ENCODE measurements around the gene FRYL. TPM values are rescaled to one million over a fixed set of nuclear protein-coding genes. Genes with fewer than 3 reads are reported as not detected.

Gene FRYL
- total RNA-seq, 1 donor from 2014 or later, result 69.6 TPM

- Mint-ChIP-seq H3K4me3 (ENCODE audit: low read depth) (no peak overlapping the region), H3K27ac (no peak overlapping the region), H3K36me3 (ENCODE audit: low read depth) (peaks cover 76% of the 10 kb centered on the region), H3K4me1 (ENCODE audit: low read depth) (peaks cover 7% of the 10 kb centered on the region), H3K9me3 (peaks cover 5% of the 10 kb centered on the region), H3K27me3 (ENCODE audit: low read depth) (no peaks in the 10 kb centered on the region)
- DNase-seq (ENCODE audit: low spot score), result no peak
- intact Hi-C loops (cut with micrococcal nuclease), result no loop called here
Measured at GRCh38 chr4:48557478-48557877, 222.6 kb downstream of the FRYL start.

- H3K9me3 Mint-ChIP-seq, result peaks cover 5% of the 10 kb centered on the region
- DNase-seq (ENCODE audit: low spot score), result no peak
- H3K27ac Mint-ChIP-seq, result no peak overlapping the region
- H3K36me3 Mint-ChIP-seq (ENCODE audit: low read depth), result peaks cover 69% of the 10 kb centered on the region
- intact Hi-C loops (cut with micrococcal nuclease), result no loop called here
- H3K4me1 Mint-ChIP-seq (ENCODE audit: low read depth), result peaks cover 7% of the 10 kb centered on the region
- no peak overlapping the region for H3K4me3 Mint-ChIP-seq (ENCODE audit: low read depth)
- no peaks in the 10 kb centered on the region for H3K27me3 Mint-ChIP-seq (ENCODE audit: low read depth)
Measured at GRCh38 chr4:48556268-48556667, 223.8 kb downstream of the FRYL start.

- Mint-ChIP-seq H3K27me3 (ENCODE audit: low read depth) (no peaks in the 10 kb centered on the region), H3K9me3 (peaks cover 5% of the 10 kb centered on the region), H3K4me1 (ENCODE audit: low read depth) (peaks cover 7% of the 10 kb centered on the region), H3K36me3 (ENCODE audit: low read depth) (peaks cover 72% of the 10 kb centered on the region), H3K27ac (no peak overlapping the region), H3K4me3 (ENCODE audit: low read depth) (no peak overlapping the region)
- intact Hi-C loops (cut with micrococcal nuclease), result no loop called here
- DNase-seq (ENCODE audit: low spot score), result no peak
Measured at GRCh38 chr4:48554606-48555005, 225.5 kb downstream of the FRYL start.

GRCh38 chr4:48553720-48554119 is 226.4 kb downstream of the FRYL start:
- no peak overlapping the region for H3K4me3 Mint-ChIP-seq (ENCODE audit: low read depth)
- intact Hi-C loops (cut with micrococcal nuclease), result no loop called here
- no peak overlapping the region for H3K27ac Mint-ChIP-seq
- no peaks in the 10 kb centered on the region for H3K27me3 Mint-ChIP-seq (ENCODE audit: low read depth)
- peaks cover 7% of the 10 kb centered on the region for H3K4me1 Mint-ChIP-seq (ENCODE audit: low read depth)
- peaks cover 72% of the 10 kb centered on the region for H3K36me3 Mint-ChIP-seq (ENCODE audit: low read depth)
- peaks cover 5% of the 10 kb centered on the region for H3K9me3 Mint-ChIP-seq
- no peak for DNase-seq (ENCODE audit: low spot score)

GRCh38 chr4:48546336-48546735 is 233.7 kb downstream of the FRYL start:
- intact Hi-C loops (cut with micrococcal nuclease), result no loop called here
- H3K27ac Mint-ChIP-seq, result no peak overlapping the region
- DNase-seq (ENCODE audit: low spot score), result no peak
- H3K27me3 Mint-ChIP-seq (ENCODE audit: low read depth), result no peaks in the 10 kb centered on the region
- H3K4me1 Mint-ChIP-seq (ENCODE audit: low read depth), result peaks cover 2% of the 10 kb centered on the region
- H3K9me3 Mint-ChIP-seq, result no peaks in the 10 kb centered on the region
- H3K36me3 Mint-ChIP-seq (ENCODE audit: low read depth), result peaks cover 73% of the 10 kb centered on the region
- H3K4me3 Mint-ChIP-seq (ENCODE audit: low read depth), result no peak overlapping the region

- intact Hi-C loops (cut with micrococcal nuclease), result no loop called here
- Mint-ChIP-seq H3K4me1 (ENCODE audit: low read depth) (peaks cover 2% of the 10 kb centered on the region), H3K4me3 (ENCODE audit: low read depth) (no peak overlapping the region), H3K27ac (no peak overlapping the region), H3K36me3 (ENCODE audit: low read depth) (peaks cover 75% of the 10 kb centered on the region), H3K27me3 (ENCODE audit: low read depth) (no peaks in the 10 kb centered on the region), H3K9me3 (no peaks in the 10 kb centered on the region)
- DNase-seq (ENCODE audit: low spot score), result no peak
Measured at GRCh38 chr4:48543796-48544195, 236.3 kb downstream of the FRYL start.

GRCh38 chr4:48542888-48543287 is 237.2 kb downstream of the FRYL start:
- Mint-ChIP-seq H3K4me3 (ENCODE audit: low read depth) (no peak overlapping the region), H3K36me3 (ENCODE audit: low read depth) (peaks cover 68% of the 10 kb centered on the region)

GRCh38 chr4:48539597-48539996 is 240.5 kb downstream of the FRYL start:
- H3K4me3 Mint-ChIP-seq (ENCODE audit: low read depth), result no peak overlapping the region
- no peak overlapping the region for H3K27ac Mint-ChIP-seq
- intact Hi-C loops (cut with micrococcal nuclease), result no loop called here
- no peaks in the 10 kb centered on the region for H3K9me3 Mint-ChIP-seq
- peaks cover 61% of the 10 kb centered on the region for H3K36me3 Mint-ChIP-seq (ENCODE audit: low read depth)
- no peaks in the 10 kb centered on the region for H3K4me1 Mint-ChIP-seq (ENCODE audit: low read depth)
- H3K27me3 Mint-ChIP-seq (ENCODE audit: low read depth), result no peaks in the 10 kb centered on the region
- DNase-seq (ENCODE audit: low spot score), result no peak

More at GRCh38 chr4:48542888-48543287, 237.2 kb downstream of the FRYL start:
- Mint-ChIP-seq H3K9me3 (no peaks in the 10 kb centered on the region), H3K27me3 (ENCODE audit: low read depth) (no peaks in the 10 kb centered on the region), H3K4me1 (ENCODE audit: low read depth) (no peaks in the 10 kb centered on the region), H3K27ac (no peak overlapping the region)
- intact Hi-C loops (cut with micrococcal nuclease), result no loop called here
- DNase-seq (ENCODE audit: low spot score), result no peak

- Mint-ChIP-seq H3K4me3 (ENCODE audit: low read depth) (no peak overlapping the region), H3K9me3 (no peaks in the 10 kb centered on the region), H3K27ac (no peak overlapping the region), H3K4me1 (ENCODE audit: low read depth) (no peaks in the 10 kb centered on the region), H3K36me3 (ENCODE audit: low read depth) (peaks cover 62% of the 10 kb centered on the region), H3K27me3 (ENCODE audit: low read depth) (no peaks in the 10 kb centered on the region)
- no peak for DNase-seq (ENCODE audit: low spot score)
- intact Hi-C loops (cut with micrococcal nuclease), result no loop called here
Measured at GRCh38 chr4:48538358-48538757, 241.7 kb downstream of the FRYL start.

- H3K9me3 Mint-ChIP-seq, result no peaks in the 10 kb centered on the region
- DNase-seq (ENCODE audit: low spot score), result no peak
- H3K4me3 Mint-ChIP-seq (ENCODE audit: low read depth), result no peak overlapping the region
- no peak overlapping the region for H3K27ac Mint-ChIP-seq
- H3K36me3 Mint-ChIP-seq (ENCODE audit: low read depth), result peaks cover 67% of the 10 kb centered on the region
- intact Hi-C loops (cut with micrococcal nuclease), result no loop called here
- H3K27me3 Mint-ChIP-seq (ENCODE audit: low read depth), result no peaks in the 10 kb centered on the region
- H3K4me1 Mint-ChIP-seq (ENCODE audit: low read depth), result peaks cover 2% of the 10 kb centered on the region
Measured at GRCh38 chr4:48526406-48526805, 253.7 kb downstream of the FRYL start.

GRCh38 chr4:48518143-48518542 is 261.9 kb downstream of the FRYL start:
- Mint-ChIP-seq H3K4me3 (ENCODE audit: low read depth) (no peak overlapping the region), H3K27ac (no peak overlapping the region)
- intact Hi-C loops (cut with micrococcal nuclease), result no loop called here

GRCh38 chr4:48509543-48509942 is 270.5 kb downstream of the FRYL start:
- H3K36me3 Mint-ChIP-seq (ENCODE audit: low read depth), result peaks cover 54% of the 10 kb centered on the region
- no peaks in the 10 kb centered on the region for H3K9me3 Mint-ChIP-seq
- H3K27me3 Mint-ChIP-seq (ENCODE audit: low read depth), result no peaks in the 10 kb centered on the region
- DNase-seq (ENCODE audit: low spot score), result no peak
- intact Hi-C loops (cut with micrococcal nuclease), result no loop called here
- no peak overlapping the region for H3K27ac Mint-ChIP-seq
- H3K4me3 Mint-ChIP-seq (ENCODE audit: low read depth), result no peak overlapping the region
- no peaks in the 10 kb centered on the region for H3K4me1 Mint-ChIP-seq (ENCODE audit: low read depth)

More at GRCh38 chr4:48518143-48518542, 261.9 kb downstream of the FRYL start:
- H3K36me3 Mint-ChIP-seq (ENCODE audit: low read depth), result peaks cover 60% of the 10 kb centered on the region
- no peaks in the 10 kb centered on the region for H3K27me3 Mint-ChIP-seq (ENCODE audit: low read depth)
- H3K9me3 Mint-ChIP-seq, result no peaks in the 10 kb centered on the region
- DNase-seq (ENCODE audit: low spot score), result no peak
- H3K4me1 Mint-ChIP-seq (ENCODE audit: low read depth), result no peaks in the 10 kb centered on the region

GRCh38 chr4:48506716-48507115 is 273.4 kb downstream of the FRYL start:
- DNase-seq (ENCODE audit: low spot score), result no peak
- intact Hi-C loops (cut with micrococcal nuclease), result no loop called here
- peaks cover 7% of the 10 kb centered on the region for H3K4me1 Mint-ChIP-seq (ENCODE audit: low read depth)
- H3K4me3 Mint-ChIP-seq (ENCODE audit: low read depth), result no peak overlapping the region
- H3K27ac Mint-ChIP-seq, result no peak overlapping the region
- H3K27me3 Mint-ChIP-seq (ENCODE audit: low read depth), result no peaks in the 10 kb centered on the region
- H3K9me3 Mint-ChIP-seq, result no peaks in the 10 kb centered on the region
- H3K36me3 Mint-ChIP-seq (ENCODE audit: low read depth), result peaks cover 48% of the 10 kb centered on the region

- Mint-ChIP-seq H3K27ac (no peak overlapping the region), H3K9me3 (no peaks in the 10 kb centered on the region), H3K4me1 (ENCODE audit: low read depth) (peaks cover 9% of the 10 kb centered on the region), H3K36me3 (ENCODE audit: low read depth) (peaks cover 54% of the 10 kb centered on the region), H3K4me3 (ENCODE audit: low read depth) (no peak overlapping the region), H3K27me3 (ENCODE audit: low read depth) (no peaks in the 10 kb centered on the region)
- intact Hi-C loops (cut with micrococcal nuclease), result no loop called here
- DNase-seq (ENCODE audit: low spot score), result no peak
Measured at GRCh38 chr4:48504352-48504751, 275.7 kb downstream of the FRYL start.

Measured in activated T-helper 2 cell treated with anti-CD3 and anti-CD28 coated beads, Interferon-gamma antibody, Interleukin-2, Interleukin-4, amounts not matched to agents 10 μg/mL and 5 μg/mL and 100 μg/mL, durations not matched to agents 14 hours and 24 hours and 36 hours (primary cell).